ENCODE data around the gene MRPL45. TPM values are rescaled to one million over a fixed set of nuclear protein-coding genes. Genes with fewer than 3 reads are reported as not detected.

MRPL45 gene
- total and polyA plus RNA-seq, 4 donors = 16.9 to 22.2 (median 19.0) TPM

- Histone ChIP-seq H3K4me1 (ENCODE audit: control insufficient read depth in 4 of 4, insufficient read depth in 4 of 4, low read length in 3 of 4) (no peaks in the 10 kb centered on the region), H3K4me3 (ENCODE audit: low read depth in 1 of 3, low read length in 3 of 3) (no peak overlapping the region), H3K27ac (ENCODE audit: low read depth in 1 of 2, low read length in 2 of 2) (no peak overlapping the region), H3K9ac (ENCODE audit: low read depth in 1 of 2, low read length in 2 of 2) (no peak overlapping the region), H3K36me3 (ENCODE audit: control insufficient read depth in 4 of 4, insufficient read depth in 3 of 4, low read depth in 1 of 4, low read length in 3 of 4) (peaks cover 3 to 22% (median 10%) of the 10 kb centered on the region in 4 donors), H3K27me3 (ENCODE audit: control insufficient read depth in 4 of 4, insufficient read depth in 4 of 4, low read length in 3 of 4) (no peaks in the 10 kb centered on the region), H3K9me3 (ENCODE audit: control insufficient read depth in 4 of 4, low read length in 3 of 4) (no peaks in the 10 kb centered on the region)
- DNase-seq (ENCODE audit: low spot score) = no peak
- TF ChIP-seq REST (IDR thresholded peaks at IDR 0.05) (no peak), RAD21 (IDR thresholded peaks at IDR 0.05) (no peak), FOXA1 (IDR thresholded peaks at IDR 0.05) (no peak), SP1 (IDR thresholded peaks at IDR 0.05) (no peak), TAF1 (conservative IDR thresholded peaks at IDR 0.05) (no peak), CTCF (IDR thresholded peaks at IDR 0.05; ENCODE audit: low read depth, low read length, missing input control) (no peak), EGR1 (IDR thresholded peaks at IDR 0.05; ENCODE audit: low read depth in 2 of 2) (no peak), HNF4G (IDR thresholded peaks at IDR 0.05) (no peak), ZBTB33 (IDR thresholded peaks at IDR 0.05) (no peak), FOXA2 (IDR thresholded peaks at IDR 0.05) (no peak), NR2F2 (IDR thresholded peaks at IDR 0.05) (no peak), HNF4A (conservative IDR thresholded peaks at IDR 0.05) (no peak)
- 86% methylated on average over 3 of the region's 3 CpGs for WGBS
These were observed 20.1 kb downstream of the MRPL45 start for GRCh38 chr17:38317081-38317480.

- WGBS = 94% methylated on average over 10 of the region's 10 CpGs
- H3K36me3 ChIP-seq (ENCODE audit: control insufficient read depth in 4 of 4, insufficient read depth in 3 of 4, low read depth in 1 of 4, low read length in 3 of 4) = peaks cover 3 to 32% (median 13%) of the 10 kb centered on the region in 4 donors
- no peaks in the 10 kb centered on the region for H3K9me3 ChIP-seq (ENCODE audit: control insufficient read depth in 4 of 4, low read length in 3 of 4)
- TF ChIP-seq ATF3 (IDR thresholded peaks at IDR 0.05) = no peak
- no peak for TF ChIP-seq YY1 (IDR thresholded peaks at IDR 0.05)
- TF ChIP-seq EGR1 (IDR thresholded peaks at IDR 0.05; ENCODE audit: low read depth in 2 of 2) = no peak
- no peak for TF ChIP-seq JUND (IDR thresholded peaks at IDR 0.05)
- TF ChIP-seq REST (IDR thresholded peaks at IDR 0.05) = no peak
- no peak for TF ChIP-seq TAF1 (conservative IDR thresholded peaks at IDR 0.05)
- no peak for TF ChIP-seq FOXA1 (IDR thresholded peaks at IDR 0.05)
- no peak for TF ChIP-seq RAD21 (IDR thresholded peaks at IDR 0.05)
- TF ChIP-seq GABPA (IDR thresholded peaks at IDR 0.05 in 1 of 2, conservative IDR thresholded peaks at IDR 0.05 in 1 of 2) = no peak
- no peak for TF ChIP-seq HNF4G (IDR thresholded peaks at IDR 0.05)
- no peak for TF ChIP-seq MAX (IDR thresholded peaks at IDR 0.05)
- no peak for TF ChIP-seq NR2F2 (IDR thresholded peaks at IDR 0.05)
- TF ChIP-seq SP1 (IDR thresholded peaks at IDR 0.05) = no peak
- no peak for TF ChIP-seq CTCF (IDR thresholded peaks at IDR 0.05; ENCODE audit: low read depth, low read length, missing input control)
- H3K9ac ChIP-seq (ENCODE audit: low read depth in 1 of 2, low read length in 2 of 2) = no peak overlapping the region
- no peaks in the 10 kb centered on the region for H3K27me3 ChIP-seq (ENCODE audit: control insufficient read depth in 4 of 4, insufficient read depth in 4 of 4, low read length in 3 of 4)
- H3K4me3 ChIP-seq (ENCODE audit: low read depth in 1 of 3, low read length in 3 of 3) = no peak overlapping the region
- no peaks in the 10 kb centered on the region for H3K4me1 ChIP-seq (ENCODE audit: control insufficient read depth in 4 of 4, insufficient read depth in 4 of 4, low read length in 3 of 4)
- H3K27ac ChIP-seq (ENCODE audit: low read depth in 1 of 2, low read length in 2 of 2) = no peak overlapping the region
- DNase-seq (ENCODE audit: low spot score) = no peak
These were observed 23.5 kb downstream of the MRPL45 start for GRCh38 chr17:38320482-38320881.

All from liver (tissue), 9 donors.